WI38 (cell line): ENCODE results near the gene DOCK10.

Source experiments
- H3K4me3 ChIP-seq: 2 replicates; pipeline ENCODE4 v1.5.1; 2011; ENCODE audit warnings: low read depth, mild to moderate bottlenecking, control low read depth, low read length
- TF ChIP-seq, protein P1 (sequence below): IDR thresholded peaks from 2 replicates; pipeline ENCODE4 v1.5.1; 2012; ENCODE audit warnings: low read depth, mild to moderate bottlenecking, control low read depth, low read length

Gene DOCK10

DNA sequence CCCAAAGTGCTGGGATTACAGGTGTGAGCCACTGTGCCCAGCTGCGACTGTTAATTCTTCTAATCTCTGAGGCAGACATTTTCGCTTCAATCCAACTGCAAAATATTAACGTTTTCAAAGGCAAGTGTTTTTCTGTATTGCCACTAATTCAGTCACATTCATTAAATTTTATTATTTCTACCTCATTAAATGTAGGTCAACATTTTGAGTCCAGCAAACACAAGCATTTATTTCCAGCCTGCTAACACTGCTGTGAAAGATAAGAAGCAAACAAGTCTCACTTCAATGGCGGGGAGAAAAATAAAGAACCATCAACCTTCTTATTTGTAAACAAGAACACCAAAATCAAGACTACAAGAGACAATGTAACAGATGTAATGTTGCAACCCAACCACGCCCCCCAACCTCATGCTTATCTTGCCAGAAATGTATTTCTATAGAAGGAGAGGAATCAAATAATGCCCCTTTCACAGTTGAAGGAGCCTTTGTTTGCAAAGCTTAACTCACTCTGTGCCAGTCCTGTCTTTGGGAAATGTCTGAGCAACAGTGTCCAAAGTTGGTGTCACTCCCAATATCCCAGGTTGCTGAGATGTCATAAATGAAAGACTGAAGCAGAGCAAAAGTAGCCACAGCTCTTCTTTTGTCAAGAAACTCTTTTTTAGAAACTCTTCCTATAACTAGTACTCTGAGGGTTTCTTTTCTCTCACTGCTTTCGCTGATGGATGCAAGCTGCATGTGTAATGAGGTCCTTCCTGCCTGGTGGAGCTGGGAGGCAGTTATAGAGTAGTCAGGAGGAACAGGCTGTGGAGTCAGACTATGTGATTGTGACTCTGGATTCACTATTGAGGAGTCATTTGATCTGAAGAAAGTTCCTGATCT is 8.6 kb downstream of the DOCK10 start:
- TF ChIP-seq, protein P1, sequence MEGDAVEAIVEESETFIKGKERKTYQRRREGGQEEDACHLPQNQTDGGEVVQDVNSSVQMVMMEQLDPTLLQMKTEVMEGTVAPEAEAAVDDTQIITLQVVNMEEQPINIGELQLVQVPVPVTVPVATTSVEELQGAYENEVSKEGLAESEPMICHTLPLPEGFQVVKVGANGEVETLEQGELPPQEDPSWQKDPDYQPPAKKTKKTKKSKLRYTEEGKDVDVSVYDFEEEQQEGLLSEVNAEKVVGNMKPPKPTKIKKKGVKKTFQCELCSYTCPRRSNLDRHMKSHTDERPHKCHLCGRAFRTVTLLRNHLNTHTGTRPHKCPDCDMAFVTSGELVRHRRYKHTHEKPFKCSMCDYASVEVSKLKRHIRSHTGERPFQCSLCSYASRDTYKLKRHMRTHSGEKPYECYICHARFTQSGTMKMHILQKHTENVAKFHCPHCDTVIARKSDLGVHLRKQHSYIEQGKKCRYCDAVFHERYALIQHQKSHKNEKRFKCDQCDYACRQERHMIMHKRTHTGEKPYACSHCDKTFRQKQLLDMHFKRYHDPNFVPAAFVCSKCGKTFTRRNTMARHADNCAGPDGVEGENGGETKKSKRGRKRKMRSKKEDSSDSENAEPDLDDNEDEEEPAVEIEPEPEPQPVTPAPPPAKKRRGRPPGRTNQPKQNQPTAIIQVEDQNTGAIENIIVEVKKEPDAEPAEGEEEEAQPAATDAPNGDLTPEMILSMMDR: no peak
- no peak overlapping the region for H3K4me3 ChIP-seq

DNA sequence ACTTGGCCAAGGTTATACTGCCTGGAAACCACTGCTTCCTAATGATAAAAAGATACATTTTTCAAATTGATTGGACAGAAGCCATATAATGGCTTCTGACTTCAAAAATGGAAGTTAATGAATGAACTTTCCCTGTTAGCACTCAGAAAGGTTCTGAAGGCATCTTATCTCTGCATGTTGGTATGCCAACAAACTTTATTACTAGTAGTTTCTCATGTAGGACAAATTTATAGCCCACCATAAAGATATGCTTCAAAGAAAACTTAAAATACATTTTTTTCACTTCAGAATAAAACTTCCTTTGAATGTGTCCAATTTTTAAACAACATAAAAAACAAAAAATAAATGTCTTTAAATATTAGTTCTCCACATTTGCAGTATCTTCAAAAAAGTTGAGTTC is 10.0 kb downstream of the DOCK10 start:
- H3K4me3 ChIP-seq: no peak overlapping the region
- TF ChIP-seq, protein P1: no peak

DNA sequence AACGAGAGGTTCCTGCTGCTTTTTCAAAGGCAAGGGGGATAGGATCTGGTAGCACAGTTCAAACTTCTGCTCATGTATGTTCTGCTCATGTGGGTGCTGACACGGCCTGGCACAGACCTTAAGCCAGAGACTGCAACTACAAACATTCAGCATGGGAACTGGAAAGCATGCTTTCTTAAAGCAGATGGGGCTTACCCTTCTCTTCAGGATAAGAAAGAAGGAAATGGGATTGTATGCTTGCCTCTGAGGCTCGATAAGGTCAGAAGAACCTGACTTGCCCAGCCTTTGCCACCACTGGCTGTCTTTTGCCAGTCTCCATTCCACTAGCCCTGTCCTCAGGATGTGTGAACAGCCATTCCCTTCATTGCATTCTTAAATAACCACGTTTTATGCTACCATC is 10.7 kb downstream of the DOCK10 start:
- TF ChIP-seq, protein P1: no peak
- H3K4me3 ChIP-seq: no peak overlapping the region

DNA sequence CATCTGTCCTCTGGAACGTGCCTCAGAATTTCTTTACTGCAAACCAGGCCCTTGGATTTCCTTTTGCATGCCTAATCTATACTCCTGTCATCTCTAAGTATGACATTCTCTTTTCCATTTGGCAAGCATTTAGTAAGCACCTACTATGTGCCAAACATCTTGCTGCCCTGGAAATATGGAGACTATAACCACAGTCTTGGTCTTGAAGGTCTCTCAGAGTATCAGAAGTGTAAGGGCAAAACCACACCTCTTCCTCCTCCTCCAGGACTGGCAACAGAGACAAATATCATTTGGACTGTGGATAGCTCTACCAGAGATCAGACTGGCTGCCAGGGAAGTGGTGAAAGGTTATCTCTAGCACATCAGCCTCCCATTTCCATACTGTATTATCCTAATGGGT is 11.4 kb downstream of the DOCK10 start:
- TF ChIP-seq, protein P1: no peak
- H3K4me3 ChIP-seq: no peak overlapping the region

DNA sequence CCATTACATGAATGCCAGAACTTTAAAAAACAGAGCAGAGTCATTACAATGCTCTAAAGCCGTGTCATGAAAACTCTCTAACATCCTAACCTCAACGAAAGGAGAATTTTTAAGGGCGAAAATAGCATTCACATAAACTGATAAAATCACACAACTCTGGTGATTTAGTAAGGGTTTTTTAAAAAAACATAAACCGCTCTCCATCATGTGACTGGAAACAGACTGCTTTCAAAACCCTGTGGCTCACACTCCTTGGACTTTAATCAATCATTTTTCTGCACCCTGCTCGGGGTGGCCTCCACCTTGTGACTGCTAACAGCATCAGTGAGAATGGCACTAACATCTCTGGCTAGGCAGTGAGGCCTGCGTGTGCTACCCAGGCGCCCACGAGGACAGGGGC is 12.1 kb downstream of the DOCK10 start:
- H3K4me3 ChIP-seq: no peak overlapping the region
- TF ChIP-seq, protein P1: no peak

DNA sequence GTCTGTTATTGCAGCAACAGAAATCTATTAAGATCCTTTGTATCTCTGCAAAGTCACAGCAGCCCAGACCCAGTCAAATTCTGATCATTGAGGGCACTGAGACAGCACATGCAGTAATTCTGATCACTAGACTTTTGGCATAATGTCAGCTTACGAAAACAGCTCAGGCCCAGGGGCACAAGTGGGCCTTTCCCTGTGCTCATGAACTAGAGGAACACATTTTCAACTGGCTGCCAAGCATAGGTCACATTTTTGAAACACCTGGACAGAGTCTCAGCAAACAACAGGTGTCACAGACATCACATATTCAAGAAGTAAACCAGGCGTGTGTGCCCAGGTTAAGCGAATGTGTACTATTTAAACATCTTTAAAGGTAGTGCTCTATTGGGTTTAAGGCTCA is 13.7 kb downstream of the DOCK10 start:
- no peak overlapping the region for H3K4me3 ChIP-seq
- TF ChIP-seq, protein P1: no peak

DNA sequence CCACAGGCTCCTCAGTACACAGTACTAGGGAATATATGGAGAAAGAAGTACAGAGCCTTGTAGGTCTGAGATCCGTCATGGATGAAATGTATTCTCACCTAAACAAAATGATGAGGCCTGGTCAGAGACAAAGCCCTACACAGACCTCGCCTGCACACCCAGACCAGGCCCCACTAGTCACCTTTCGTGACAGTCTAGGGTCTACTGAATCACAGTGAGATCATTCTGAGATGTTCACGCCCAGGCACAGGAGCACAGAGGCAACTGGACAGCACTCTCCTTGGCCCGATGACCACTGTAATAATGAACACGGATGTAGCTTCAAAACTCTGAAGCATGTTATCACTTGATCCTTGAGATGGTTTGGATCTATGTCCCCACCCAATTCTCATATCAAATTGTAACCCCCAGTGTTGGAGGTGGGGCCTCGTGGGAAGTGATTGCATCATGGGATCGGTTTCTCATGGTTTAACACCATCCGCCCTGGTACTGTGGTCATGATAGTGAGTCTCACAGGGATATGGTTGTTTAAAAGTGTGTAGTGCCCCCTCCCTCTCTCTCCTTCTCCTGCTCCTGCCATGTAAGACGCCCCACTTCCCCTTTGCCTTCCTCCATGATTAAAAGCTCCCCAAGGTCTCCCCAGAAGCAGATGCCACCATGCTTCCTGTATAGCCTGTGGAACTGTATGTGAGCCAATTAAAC is 15.1 kb downstream of the DOCK10 start:
- H3K4me3 ChIP-seq: no peak overlapping the region
- TF ChIP-seq, protein P1: no peak
